WERI-Rb-1 (cell line): ENCODE data around the gene INTS15.

ENCODE experiments used
- DNase-seq: peaks from one replicate; pipeline ENCODE4 v3.0.0-alpha.2; 2020
- H3K27ac ChIP-seq: fragments of 250-450 bp; sonication (Bioruptor Pico); 2 replicates; pipeline ENCODE4 v1.5.1; 2020; ENCODE audit warnings: mild to moderate bottlenecking, moderate library complexity
- H3K27me3 ChIP-seq: fragments of 250-450 bp; sonication (Bioruptor Pico); 2 replicates; pipeline ENCODE4 v1.5.1; 2021; ENCODE audit warnings: mild to moderate bottlenecking, low read depth, moderate library complexity; ENCODE audit not compliant: insufficient read depth, severe bottlenecking
- H3K36me3 ChIP-seq: fragments of 250-450 bp; sonication (Bioruptor Pico); 2 replicates; pipeline ENCODE4 v1.5.1; 2020; ENCODE audit warnings: mild to moderate bottlenecking, moderate library complexity
- H3K4me3 ChIP-seq: 2 replicates; pipeline ENCODE4 v1.5.1; 2011; ENCODE audit warnings: low read depth, mild to moderate bottlenecking, control low read depth, low read length
- H3K9me3 ChIP-seq: fragments of 250-450 bp; sonication (Bioruptor Pico); 2 replicates; pipeline ENCODE4 v1.5.1; 2021; ENCODE audit warnings: mild to moderate bottlenecking, moderate library complexity; ENCODE audit not compliant: severe bottlenecking
- TF ChIP-seq, protein P1 (sequence below): IDR thresholded peaks from 2 replicates; pipeline ENCODE4 v1.5.1; 2011; ENCODE audit warnings: low read depth, mild to moderate bottlenecking, control low read depth, inconsistent platforms, low read length

The INTS15 gene

DNA sequence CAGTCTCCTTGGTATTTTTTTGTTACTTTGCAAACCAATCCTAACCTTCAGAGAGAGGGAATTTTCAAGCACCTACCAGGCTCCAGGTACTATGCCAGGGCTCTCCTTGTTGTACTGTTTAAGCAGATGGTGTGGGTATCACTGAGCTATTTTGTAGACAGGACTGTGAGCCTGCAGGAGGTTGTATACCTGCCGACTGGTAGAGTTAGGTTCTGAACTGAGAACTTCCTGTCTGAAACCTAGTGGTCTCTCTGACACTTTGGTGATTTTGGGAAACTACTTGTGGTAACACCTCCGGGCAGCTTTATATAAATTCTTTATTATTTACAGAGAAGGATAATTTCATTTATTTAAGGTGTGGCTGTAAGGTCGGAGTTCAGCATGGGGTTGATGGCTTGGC, 30.1 kb downstream of the INTS15 start:
- H3K36me3 ChIP-seq: peaks cover 53% of the 10 kb centered on the region
- no peaks in the 10 kb centered on the region for H3K9me3 ChIP-seq
- no peak overlapping the region for H3K27ac ChIP-seq
- TF ChIP-seq, protein P1, sequence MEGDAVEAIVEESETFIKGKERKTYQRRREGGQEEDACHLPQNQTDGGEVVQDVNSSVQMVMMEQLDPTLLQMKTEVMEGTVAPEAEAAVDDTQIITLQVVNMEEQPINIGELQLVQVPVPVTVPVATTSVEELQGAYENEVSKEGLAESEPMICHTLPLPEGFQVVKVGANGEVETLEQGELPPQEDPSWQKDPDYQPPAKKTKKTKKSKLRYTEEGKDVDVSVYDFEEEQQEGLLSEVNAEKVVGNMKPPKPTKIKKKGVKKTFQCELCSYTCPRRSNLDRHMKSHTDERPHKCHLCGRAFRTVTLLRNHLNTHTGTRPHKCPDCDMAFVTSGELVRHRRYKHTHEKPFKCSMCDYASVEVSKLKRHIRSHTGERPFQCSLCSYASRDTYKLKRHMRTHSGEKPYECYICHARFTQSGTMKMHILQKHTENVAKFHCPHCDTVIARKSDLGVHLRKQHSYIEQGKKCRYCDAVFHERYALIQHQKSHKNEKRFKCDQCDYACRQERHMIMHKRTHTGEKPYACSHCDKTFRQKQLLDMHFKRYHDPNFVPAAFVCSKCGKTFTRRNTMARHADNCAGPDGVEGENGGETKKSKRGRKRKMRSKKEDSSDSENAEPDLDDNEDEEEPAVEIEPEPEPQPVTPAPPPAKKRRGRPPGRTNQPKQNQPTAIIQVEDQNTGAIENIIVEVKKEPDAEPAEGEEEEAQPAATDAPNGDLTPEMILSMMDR: no peak
- DNase-seq: no peak
- no peaks in the 10 kb centered on the region for H3K27me3 ChIP-seq
- H3K4me3 ChIP-seq: no peak overlapping the region

DNA sequence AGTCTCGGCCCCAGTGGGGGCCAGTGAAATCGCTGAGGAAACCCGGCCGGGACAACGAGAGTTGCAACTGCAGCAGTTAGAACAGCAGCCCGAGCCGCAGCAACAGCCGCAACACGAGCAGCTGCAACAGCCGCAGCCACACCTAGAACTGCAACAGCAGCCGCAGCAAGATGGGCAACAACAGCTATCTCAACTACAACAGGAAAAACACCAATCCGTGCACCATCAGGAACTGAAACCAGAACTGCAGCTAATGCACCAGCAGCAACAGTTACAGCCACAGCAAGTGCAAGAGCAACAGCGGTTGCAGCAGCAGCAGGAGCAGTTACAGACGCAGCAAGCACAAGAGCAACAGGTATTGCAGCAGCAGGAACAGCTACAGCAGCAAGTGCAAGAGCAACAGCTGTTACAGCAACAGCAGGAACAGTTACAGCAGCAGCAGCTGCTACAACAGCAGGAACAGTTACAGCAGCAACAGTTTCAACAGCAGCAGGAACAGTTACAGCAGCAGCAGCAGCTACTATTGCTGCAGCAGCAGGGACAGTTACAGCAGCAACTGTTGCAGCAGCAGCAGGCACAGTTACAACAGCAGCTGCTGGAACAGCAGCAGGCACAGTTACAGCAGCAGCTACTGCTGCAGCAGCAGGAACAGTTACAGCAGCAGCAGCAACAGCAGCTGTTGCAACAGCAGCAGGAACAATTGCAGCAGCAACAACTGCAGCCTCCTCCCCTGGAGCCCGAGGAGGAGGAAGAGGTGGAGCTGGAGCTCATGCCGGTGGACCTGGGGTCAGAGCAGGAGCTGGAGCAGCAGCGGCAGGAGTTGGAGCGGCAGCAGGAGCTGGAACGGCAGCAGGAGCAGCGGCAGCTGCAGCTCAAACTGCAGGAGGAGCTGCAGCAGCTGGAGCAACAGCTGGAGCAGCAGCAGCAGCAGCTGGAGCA, 31.6 kb downstream of the INTS15 start:
- no peak for DNase-seq
- no peaks in the 10 kb centered on the region for H3K27me3 ChIP-seq
- no peak overlapping the region for H3K4me3 ChIP-seq
- H3K27ac ChIP-seq: no peak overlapping the region
- TF ChIP-seq, protein P1: no peak
- no peaks in the 10 kb centered on the region for H3K9me3 ChIP-seq
- H3K36me3 ChIP-seq: peaks cover 57% of the 10 kb centered on the region

DNA sequence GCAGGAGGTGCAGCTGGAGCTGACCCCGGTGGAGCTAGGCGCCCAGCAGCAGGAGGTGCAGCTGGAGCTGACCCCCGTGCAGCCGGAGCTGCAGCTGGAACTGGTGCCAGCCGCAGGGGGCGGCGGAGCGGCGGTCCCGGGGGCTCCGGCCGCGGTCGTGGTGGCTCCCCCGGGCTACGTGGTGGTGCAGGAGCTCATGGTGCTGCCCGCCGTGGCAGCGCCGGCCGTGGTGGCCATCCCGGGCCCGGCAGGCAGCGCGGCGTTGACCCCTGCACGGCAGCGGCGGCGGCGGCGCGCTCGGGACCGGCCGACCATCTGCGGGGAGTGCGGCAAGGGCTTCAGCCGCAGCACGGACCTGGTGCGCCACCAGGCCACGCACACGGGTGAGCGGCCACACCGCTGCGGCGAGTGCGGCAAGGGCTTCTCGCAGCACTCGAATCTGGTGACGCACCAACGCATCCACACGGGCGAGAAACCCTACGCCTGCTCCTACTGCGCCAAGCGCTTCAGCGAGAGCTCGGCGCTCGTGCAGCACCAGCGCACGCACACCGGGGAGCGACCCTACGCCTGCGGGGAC, 32.4 kb downstream of the INTS15 start:
- H3K27me3 ChIP-seq: no peaks in the 10 kb centered on the region
- H3K4me3 ChIP-seq: no peak overlapping the region
- DNase-seq: no peak
- TF ChIP-seq, protein P1: no peak
- H3K36me3 ChIP-seq: peaks cover 55% of the 10 kb centered on the region
- H3K27ac ChIP-seq: no peak overlapping the region
- no peaks in the 10 kb centered on the region for H3K9me3 ChIP-seq

DNA sequence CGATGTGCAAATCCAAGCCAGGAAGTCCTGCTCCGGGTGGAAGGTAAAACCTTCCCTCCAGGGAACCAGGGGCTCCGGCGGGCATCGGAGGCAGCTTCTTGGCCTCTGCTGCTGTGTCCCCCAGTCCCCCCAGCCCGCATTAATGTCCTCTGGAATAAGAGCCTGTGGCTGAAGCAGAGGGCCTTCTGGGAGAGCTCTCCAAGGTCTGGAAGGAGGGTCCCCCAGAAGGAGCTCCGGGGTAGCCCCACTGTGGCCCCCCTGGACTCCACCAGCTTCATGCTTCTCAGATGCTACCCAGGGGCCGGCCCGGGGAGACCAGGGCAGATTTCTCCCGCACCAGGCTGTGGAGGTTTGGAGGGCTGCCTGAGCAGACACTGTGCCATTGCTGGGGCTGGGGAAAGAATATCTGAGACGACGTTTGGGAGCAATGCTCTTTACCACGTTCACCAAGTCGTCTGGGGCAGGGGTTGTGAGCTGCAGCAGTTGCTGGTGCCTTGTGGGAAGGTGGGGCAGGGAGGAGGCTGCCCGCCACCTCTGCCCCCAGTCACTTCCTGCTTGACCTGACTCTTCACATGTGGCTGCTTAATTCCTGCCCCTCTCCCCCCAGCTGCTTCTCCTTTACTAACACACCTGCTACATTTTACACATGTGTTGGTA, 33.9 kb downstream of the INTS15 start:
- Histone ChIP-seq H3K9me3 (no peaks in the 10 kb centered on the region), H3K4me3 (no peak overlapping the region), H3K27me3 (no peaks in the 10 kb centered on the region), H3K36me3 (peaks cover 48% of the 10 kb centered on the region), H3K27ac (no peak overlapping the region)
- no peak for DNase-seq
- TF ChIP-seq, protein P1: no peak

DNA sequence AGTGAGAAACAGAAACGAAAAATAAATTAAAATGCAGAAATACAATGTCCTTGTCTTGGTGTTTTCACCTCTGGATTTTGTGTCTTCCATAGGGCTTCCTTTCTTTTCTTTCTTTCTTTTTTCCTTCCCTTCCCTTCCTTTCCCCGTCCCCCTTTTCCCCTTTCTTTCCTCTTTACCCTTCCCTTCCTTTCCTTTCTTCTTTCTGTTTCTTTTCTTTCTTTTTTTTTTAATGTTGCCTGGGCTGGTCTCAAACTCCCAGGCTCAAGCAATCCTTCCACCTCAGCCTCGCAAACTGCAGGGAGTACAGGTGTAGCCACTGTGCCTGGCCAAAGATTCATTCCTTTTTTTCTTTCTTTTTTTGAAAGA, 34.4 kb downstream of the INTS15 start:
- Histone ChIP-seq H3K27ac (no peak overlapping the region), H3K27me3 (no peaks in the 10 kb centered on the region), H3K4me3 (no peak overlapping the region), H3K9me3 (no peaks in the 10 kb centered on the region), H3K36me3 (peaks cover 48% of the 10 kb centered on the region)
- TF ChIP-seq, protein P1: no peak
- DNase-seq: no peak
